SU-DHL-6 (cell line): ENCODE results near the gene CHCT1.
A peak's percentile ranks its signal among the peaks of the same experiment; 100 is the strongest.

ENCODE experiments used
- H2AFZ ChIP-seq: fragments of 200-600 bp; sonication (generic); 2 replicates; pipeline ENCODE4 v1.6.1; 2014; ENCODE audit warnings: low read depth, mild to moderate bottlenecking, moderate library complexity, mixed read lengths, antibody characterized with exemption, low read length; ENCODE audit not compliant: severe bottlenecking
- H3F3A ChIP-seq: fragments of 200-600 bp; shearing (Covaris generic); 2 replicates; pipeline ENCODE4 v1.6.0; 2016; ENCODE audit warnings: antibody characterized with exemption, mild to moderate bottlenecking; ENCODE audit not compliant: insufficient read depth
- H3K27ac ChIP-seq: fragments of 200-600 bp; sonication (generic); 2 replicates; pipeline ENCODE4 v1.5.1; 2016; ENCODE audit warnings: low read depth, mild to moderate bottlenecking, low read length, moderate library complexity, mixed read lengths
- H3K27me3 ChIP-seq: fragments of 200-600 bp; sonication (generic), shearing (Covaris generic); 2 replicates; pipeline ENCODE4 v1.6.0; 2014; ENCODE audit warnings: mild to moderate bottlenecking, low read length
- H3K36me3 ChIP-seq: fragments of 200-600 bp; sonication (generic); 2 replicates; pipeline ENCODE4 v1.6.1; 2014; ENCODE audit warnings: mild to moderate bottlenecking, low read length, mixed read lengths
- H3K4me2 ChIP-seq: fragments of 300-600, 200-600 bp; shearing (Covaris generic), sonication (generic); 2 replicates; pipeline ENCODE4 v1.6.0; 2014; ENCODE audit warnings: low read length, low read depth, mild to moderate bottlenecking; ENCODE audit not compliant: poor library complexity, severe bottlenecking
- H3K4me3 ChIP-seq: fragments of 200-600 bp; sonication (generic); 2 replicates; pipeline ENCODE4 v1.5.1; 2014; ENCODE audit warnings: antibody characterized with exemption, low read length, mild to moderate bottlenecking, mixed read lengths; ENCODE audit not compliant: insufficient read depth, poor library complexity, severe bottlenecking
- H3K79me2 ChIP-seq: fragments of 200-600 bp; sonication (generic); 2 replicates; pipeline ENCODE4 v1.6.1; 2014; ENCODE audit warnings: mild to moderate bottlenecking, low read length, moderate library complexity; ENCODE audit not compliant: insufficient read depth
- H3K9ac ChIP-seq: fragments of 200-600 bp; sonication (generic); 2 replicates; pipeline ENCODE4 v1.7.0; 2014; ENCODE audit warnings: mild to moderate bottlenecking, low read length
- H3K9me2 ChIP-seq: fragments of 200-600 bp; sonication (generic); replicated peaks from 2 replicates; pipeline ENCODE4 v1.6.1; 2014; ENCODE audit warnings: low read length; ENCODE audit not compliant: insufficient read depth
- H3K9me3 ChIP-seq: fragments of 200-600 bp; sonication (generic); 2 replicates; pipeline ENCODE4 v1.6.1; 2014; ENCODE audit warnings: low read length, mixed read lengths; ENCODE audit not compliant: insufficient read depth
- H4K20me1 ChIP-seq: fragments of 200-600 bp; sonication (generic); 2 replicates; pipeline ENCODE4 v1.6.1; 2014; ENCODE audit warnings: low read depth, mild to moderate bottlenecking, antibody characterized with exemption, low read length, moderate library complexity, mixed read lengths
- CTCF ChIP-seq: fragments of 200-600 bp; sonication (generic); IDR thresholded peaks from one replicate; pipeline ENCODE4 v1.5.1; 2017; ENCODE audit warnings: antibody characterized with exemption, mild to moderate bottlenecking, low read length, moderate library complexity; ENCODE audit not compliant: insufficient read depth, poor library complexity, severe bottlenecking
- EZH2phosphoT487 ChIP-seq: fragments of 200-600 bp; sonication (generic), shearing (Covaris generic); conservative IDR thresholded peaks from 2 replicates; pipeline ENCODE4 v1.6.1; 2018; ENCODE audit warnings: mild to moderate bottlenecking, antibody characterized with exemption, low read length, moderate library complexity, mixed read lengths

Gene CHCT1

GRCh38 chr17:60421273-60422161, 772 bp upstream of the CHCT1 start:
- Histone ChIP-seq H3K36me3 (no peaks in the 10 kb centered on the region), H3K4me2 (peak overlapping the region; percentile 80), H3F3A (no peaks in the 10 kb centered on the region), H3K9me2 (no peaks in the 10 kb centered on the region), H4K20me1 (no peaks in the 10 kb centered on the region), H3K27ac (no peak overlapping the region), H3K27me3 (no peaks in the 10 kb centered on the region), H3K9me3 (no peaks in the 10 kb centered on the region), H3K4me3 (peak overlapping the region; percentile 59), H3K9ac (peak overlapping the region; percentile 62), H3K79me2 (no peaks in the 10 kb centered on the region), H2AFZ (peak overlapping the region; percentile 94)
- TF ChIP-seq EZH2phosphoT487 = no peak
- peak; percentile 100 for TF ChIP-seq CTCF

GRCh38 chr17:60423865-60424264, 1.6 kb downstream of the CHCT1 start:
- H3K36me3 ChIP-seq = no peaks in the 10 kb centered on the region
- H4K20me1 ChIP-seq = no peaks in the 10 kb centered on the region
- no peak overlapping the region for H3K4me2 ChIP-seq
- H3K27me3 ChIP-seq = no peaks in the 10 kb centered on the region
- H3K9me2 ChIP-seq = no peaks in the 10 kb centered on the region
- no peak overlapping the region for H3K27ac ChIP-seq
- no peaks in the 10 kb centered on the region for H3F3A ChIP-seq
- TF ChIP-seq EZH2phosphoT487 = no peak
- no peak for TF ChIP-seq CTCF
- H3K79me2 ChIP-seq = no peaks in the 10 kb centered on the region
- H3K9ac ChIP-seq = no peak overlapping the region
- H3K9me3 ChIP-seq = no peaks in the 10 kb centered on the region
- H3K4me3 ChIP-seq = no peak overlapping the region
- H2AFZ ChIP-seq = no peak overlapping the region

GRCh38 chr17:60425626-60426025, 3.3 kb downstream of the CHCT1 start:
- H2AFZ ChIP-seq = no peak overlapping the region
- H3K36me3 ChIP-seq = no peaks in the 10 kb centered on the region
- TF ChIP-seq EZH2phosphoT487 (no peak), CTCF (no peak)
- no peak overlapping the region for H3K4me2 ChIP-seq
- no peaks in the 10 kb centered on the region for H3K9me3 ChIP-seq
- no peaks in the 10 kb centered on the region for H4K20me1 ChIP-seq
- no peak overlapping the region for H3K9ac ChIP-seq
- H3K27me3 ChIP-seq = no peaks in the 10 kb centered on the region
- no peaks in the 10 kb centered on the region for H3K9me2 ChIP-seq
- H3F3A ChIP-seq = no peaks in the 10 kb centered on the region
- no peak overlapping the region for H3K27ac ChIP-seq
- H3K79me2 ChIP-seq = no peaks in the 10 kb centered on the region
- H3K4me3 ChIP-seq = no peak overlapping the region
